Lung microvascular endothelial cell (primary cell): Measurements from ENCODE around the gene MFAP3. TPM values are rescaled to one million over a fixed set of nuclear protein-coding genes. Genes with fewer than 3 reads are reported as not detected.
A peak's percentile ranks its signal among the peaks of the same experiment; 100 is the strongest.
"Not testable (repeated sequence)": the region's sequence is repeated elsewhere in the genome, so short reads cannot be mapped to it uniquely, and the experiment has no call there.

Experiments
- DNase-seq, 2 donors: peaks; one replicate each; pipeline versions ENCODE4 v3.0.0 to v3.0.0-alpha.2; 2010; ENCODE audit warnings: low read depth in 2 of 2
- total RNA-seq: library from RNA; depleted of rRNA; stranded (reverse); fragments of >200 nt; gene quantifications from 2 replicates; pipeline ENCODE4 v1.2.1, GENCODE V29; 2014

Gene MFAP3
- 104 and 136 TPM in 2 replicates for total RNA-seq

DNA sequence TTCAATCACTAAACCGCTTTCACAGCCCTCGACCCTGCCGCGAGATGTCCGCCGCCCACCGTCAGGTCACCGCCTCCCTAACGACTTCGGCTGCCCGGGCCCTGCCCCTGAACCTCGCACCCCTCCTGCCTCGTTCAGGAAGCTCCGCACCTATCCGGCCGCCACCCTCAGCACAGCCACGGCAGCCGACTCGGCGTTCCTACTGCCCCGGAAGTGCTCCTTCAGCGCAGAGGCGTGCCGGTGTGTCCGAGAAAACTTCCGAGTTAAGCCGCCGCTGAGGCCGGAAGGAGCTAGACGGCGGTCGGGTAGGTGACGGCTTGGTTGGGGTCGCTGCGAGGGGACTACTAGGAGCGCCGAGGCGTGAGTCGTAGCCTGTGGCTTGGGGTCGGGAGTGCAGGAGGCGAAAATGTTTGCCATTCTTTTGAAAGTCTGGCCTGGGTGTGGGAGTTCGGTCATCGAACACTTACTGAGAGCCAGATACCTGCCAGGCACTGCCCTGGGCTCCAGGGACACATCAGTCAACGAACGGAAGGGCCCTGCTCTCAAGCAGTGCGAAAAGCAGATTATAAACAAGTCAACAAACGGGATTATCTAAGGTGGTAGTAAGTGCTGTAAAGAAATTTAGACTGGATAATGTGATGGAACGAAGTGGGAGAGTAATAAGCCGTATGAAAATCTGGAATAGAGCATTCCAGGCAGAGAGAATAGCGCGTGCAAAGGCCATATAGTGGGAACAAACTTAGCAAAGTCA, at the start of gene MFAP3, which contains the start of gene FAM114A2:
TSS of gene MFAP3 (plus strand) at position 261 of the 751 bp plus-strand sequence. CDS start 10,756 bp downstream, outside the sequence.
TSS of gene FAM114A2 (minus strand) at position 204 of the 751 bp plus-strand sequence. CDS start 3,957 bp downstream, outside the sequence.
- peak; percentile 90 to 93 for DNase-seq

DNA sequence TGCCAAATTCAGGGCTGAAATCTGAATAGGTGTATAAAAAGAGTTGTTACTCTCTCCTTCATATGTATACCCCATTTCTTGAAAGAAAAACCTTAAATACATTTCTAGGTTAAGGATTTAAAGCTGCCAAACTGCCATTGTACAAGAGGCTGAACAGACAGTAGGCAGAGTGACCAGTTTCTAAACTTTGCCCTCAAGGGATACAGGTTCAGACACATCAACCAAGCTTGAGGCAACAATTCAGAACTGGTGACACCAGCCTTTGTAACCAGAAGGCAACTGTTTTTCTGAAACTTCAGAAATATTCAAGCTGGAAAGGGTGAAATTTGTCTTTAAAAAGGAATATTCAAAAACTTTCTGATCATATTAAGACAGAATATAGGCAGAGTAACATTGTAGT, 47.6 kb upstream of the MFAP3 start:
- DNase-seq, result no peak

DNA sequence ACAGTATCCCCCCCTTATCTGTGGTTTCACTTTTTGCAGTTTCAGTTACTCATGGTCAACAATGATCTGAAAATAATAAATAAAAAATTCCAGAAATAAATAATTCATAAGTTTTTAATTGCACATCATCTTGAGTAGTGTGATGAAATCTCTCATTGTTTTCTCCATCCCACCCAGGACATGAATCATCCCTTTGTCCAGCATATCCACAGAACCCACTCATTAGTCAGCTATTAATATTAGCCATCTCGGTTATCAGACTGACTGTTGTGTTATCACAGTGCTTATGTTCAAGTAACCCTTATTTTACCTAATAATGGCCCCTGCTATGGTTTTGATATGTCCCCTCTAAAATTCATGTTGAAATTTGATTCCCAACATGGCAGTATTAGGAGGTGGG, 40.8 kb upstream of the MFAP3 start:
- DNase-seq, result peak in 1 of 2 donors; percentile 48

DNA sequence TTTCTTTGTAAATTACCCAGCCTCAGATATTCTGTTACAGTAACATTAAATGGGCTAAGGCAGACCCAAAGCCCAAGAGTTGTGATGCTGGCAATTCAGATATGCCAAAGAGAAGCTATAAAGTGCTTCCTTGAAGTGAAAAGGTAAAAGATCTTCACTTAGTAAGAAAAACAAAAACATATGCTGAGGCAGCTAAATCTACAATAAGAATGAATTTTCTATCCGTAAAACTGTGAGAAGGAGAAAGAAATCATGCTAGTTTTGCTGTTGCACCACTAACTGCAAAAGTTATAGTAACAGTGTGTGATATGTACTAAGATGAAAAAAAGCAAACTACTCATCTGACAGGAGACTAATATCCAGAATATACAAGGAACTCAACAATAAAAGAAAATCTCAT, 40.0 kb upstream of the MFAP3 start:
- DNase-seq, result no peak

DNA sequence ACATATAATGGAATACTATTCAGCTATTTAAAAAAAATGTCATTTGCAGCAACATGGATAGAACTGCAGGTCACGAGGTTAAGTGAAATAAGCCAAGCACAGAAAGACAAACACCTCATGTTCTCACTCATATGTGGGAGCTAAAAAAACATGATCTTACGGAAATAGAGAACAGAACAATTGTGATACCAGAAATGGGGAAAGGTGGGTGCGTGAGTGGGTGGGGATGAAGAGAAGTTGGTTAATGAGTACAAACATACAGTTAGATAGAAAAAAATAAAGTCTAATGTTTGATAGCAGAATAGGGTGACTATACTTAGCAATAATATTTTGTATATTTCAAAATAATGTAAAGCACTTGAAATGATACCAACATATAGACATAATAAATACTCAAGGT, 38.8 kb upstream of the MFAP3 start:
- DNase-seq, result no peak

DNA sequence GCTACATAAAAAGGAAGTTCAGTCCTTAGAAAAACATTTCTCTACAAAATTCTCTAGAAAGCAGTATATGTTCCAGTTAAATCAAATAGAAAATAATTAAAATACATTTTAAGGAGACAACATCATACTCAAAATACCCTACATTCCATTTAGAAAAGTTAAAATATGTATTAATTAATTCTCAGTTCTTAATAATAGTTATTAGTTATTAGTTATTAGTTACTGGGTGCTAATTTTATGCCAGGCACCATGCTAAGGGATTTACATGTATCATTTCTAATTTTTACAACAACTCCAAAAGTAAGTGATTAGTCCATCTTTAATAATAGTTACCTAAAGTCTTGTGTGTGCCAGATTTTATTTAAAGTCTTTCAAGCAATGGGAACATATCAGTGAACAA, 38.1 kb upstream of the MFAP3 start:
- no peak for DNase-seq

DNA sequence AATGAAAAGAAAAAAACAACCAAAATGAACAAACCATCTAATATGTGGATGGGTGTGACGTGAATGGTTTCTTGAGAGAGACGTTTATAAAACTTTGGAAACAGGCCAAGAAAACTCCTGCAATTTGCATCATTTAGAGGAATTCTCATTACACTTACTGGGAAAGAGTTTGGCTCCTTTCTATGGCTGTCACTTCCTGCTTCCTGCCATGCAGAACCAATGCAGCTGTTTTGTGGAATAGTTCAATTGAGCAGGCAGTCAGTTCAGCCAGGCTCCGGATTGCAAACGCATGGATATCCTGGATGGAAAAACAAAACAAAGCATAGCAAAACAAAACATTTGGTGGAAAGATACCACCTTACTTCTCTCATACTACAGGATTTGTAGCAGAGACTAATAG, 36.7 kb upstream of the MFAP3 start:
- DNase-seq, result peak; percentile 96 to 97

DNA sequence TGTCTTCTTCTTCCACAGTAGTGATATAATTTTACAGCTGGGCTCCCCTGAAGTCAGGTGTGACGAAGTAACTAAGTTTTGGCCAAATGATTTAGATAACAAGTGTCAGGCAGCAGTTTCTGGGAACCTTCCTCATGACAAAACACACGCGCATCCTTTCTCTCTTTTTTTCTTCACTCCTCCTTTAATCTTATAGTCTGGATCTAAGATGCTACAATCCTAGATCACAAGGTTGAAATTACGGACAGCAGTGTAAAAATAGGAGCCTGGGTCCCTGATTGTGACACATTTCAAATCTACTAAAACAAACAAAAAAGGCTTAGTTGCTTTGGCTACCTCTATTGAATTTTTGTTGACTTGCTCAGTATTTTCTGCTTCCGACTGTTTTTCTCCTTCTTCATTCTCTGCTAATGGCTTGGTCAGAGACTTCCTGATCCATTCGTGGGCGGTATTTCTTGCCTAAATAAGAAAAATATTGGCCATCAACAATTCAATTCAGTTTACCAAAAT, 36.2 kb upstream of the MFAP3 start:
- no peak for DNase-seq

DNA sequence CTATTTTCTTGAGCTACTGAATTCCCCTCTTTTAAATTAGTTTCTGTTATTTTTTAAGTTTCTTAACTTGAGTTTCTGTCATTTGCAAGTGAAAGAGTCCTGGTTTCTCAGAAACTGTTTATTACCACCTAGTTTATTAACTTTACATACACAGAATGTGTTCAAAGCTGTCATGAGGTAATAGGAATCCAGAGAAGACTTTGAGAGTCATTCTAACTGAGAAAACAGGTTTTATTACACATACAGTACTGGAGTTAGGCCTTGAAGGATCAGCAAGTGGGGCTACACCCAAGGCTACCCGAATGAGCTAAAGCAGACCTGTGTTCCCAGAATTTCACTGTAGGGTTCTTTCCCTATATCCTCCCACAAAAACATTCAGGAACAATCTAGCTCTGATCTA, 33.1 kb upstream of the MFAP3 start:
- no peak for DNase-seq

DNA sequence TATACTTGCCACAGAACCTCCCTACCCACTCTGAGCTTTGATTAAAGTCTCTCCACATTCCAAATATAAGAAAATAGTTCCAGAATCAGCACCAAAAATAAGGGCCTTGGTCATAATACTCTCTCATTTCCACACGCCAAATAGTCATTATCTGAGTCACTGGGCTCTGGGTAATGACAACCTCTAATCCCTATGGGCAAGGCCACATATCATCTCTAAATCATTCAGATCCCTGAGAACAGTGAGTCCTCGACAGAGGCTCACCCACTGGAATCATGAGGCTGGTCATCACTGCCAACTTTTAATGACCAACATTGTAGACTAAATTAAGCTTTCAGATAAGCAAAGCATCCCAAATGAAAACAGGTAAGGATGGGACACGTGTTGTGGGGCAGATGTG, 28.1 kb upstream of the MFAP3 start:
- no peak for DNase-seq

DNA sequence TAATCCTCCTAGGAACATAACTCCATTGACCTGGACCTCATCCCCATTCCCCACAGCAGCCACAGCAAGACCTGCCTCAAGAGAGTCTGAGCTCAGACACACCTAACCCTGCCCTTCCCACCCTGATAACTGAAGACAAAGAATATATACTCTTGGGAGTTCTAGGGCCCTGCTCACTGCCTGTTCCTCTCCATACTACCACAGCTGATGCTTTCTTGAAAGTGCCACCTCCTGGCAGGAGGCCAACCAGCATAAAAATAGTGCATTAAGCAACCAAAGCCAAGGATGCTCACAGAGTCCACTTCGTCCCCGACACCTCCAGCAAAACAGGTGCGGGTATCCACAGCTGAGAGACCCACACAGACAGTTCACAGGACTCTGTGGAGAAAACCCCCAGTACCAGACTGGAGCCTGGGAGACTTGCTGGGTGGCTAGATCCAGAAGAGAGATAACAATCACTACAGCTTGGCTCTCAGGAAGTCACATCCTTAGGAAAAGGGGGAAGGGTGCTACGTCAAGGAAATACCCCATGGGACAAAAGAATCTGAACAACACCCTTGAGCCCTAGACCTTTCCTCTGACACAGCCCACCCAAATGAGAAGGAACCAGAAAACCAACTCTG, 23.6 kb upstream of the MFAP3 start:
- DNase-seq, result peak in 1 of 2 donors; percentile 83

DNA sequence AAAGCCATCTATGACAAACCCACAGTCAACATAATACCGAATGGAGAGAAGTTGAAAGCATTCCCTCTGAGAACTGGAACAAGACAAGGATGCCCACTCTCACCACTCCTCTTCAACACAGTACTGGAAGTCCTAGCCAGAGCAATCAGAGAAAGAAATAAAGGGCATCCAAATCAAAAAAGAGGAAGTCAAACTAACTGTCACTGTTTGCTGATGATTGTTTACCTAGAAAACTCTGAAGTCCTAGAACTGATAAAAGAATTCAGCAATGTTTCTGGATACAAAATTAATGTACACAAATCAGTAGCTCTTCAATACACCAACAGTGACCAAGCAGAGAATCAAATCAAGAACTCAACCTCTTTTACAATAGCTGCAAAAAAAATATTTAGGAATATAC, 19.8 kb upstream of the MFAP3 start:
- not testable (repeated sequence) for DNase-seq

DNA sequence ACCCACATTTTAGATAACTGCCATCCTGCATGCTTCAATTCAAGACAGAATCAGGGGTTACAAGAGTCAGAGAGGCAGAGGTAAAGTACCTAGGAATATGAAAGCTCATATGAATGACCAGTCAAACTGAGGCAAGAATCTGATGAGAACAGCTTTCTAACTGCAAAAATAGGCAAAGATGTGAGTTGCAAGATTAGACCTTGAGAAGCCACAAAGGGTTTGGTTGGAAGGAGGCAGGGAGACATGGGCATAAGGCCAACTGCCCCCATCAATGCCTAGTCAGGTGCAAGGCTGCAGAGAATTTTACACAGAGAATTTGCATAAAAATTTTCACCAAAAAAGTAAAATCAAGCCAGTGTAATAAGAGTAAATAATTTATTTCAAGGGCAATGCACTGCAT, 12.8 kb upstream of the MFAP3 start:
- DNase-seq, result no peak

DNA sequence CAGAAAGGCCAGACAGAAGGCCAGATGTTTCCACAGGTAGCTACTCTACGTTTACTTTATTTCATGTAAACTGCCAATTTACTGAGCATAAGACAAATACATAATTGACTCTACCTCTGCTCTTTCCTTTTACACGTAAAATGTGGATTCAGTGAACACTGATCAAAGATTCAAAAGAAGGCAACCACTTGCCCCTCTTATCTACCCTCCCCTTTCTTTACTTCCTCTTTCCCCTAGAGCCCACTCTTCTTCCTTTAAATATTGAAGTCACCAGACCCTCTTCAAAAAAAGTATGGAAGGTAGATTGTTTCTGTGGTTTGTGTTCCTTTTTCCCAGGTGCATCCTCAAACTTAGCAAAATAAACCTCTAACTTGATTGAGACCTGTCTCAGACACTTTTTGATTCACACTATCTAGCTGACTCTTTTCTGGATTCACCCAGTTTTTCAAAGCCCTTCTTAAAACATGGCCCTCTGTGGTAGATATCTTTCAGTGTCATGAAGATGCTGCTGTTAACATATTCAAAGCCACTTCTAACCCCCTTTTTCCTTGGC, 6.8 kb upstream of the MFAP3 start:
- DNase-seq, result no peak

DNA sequence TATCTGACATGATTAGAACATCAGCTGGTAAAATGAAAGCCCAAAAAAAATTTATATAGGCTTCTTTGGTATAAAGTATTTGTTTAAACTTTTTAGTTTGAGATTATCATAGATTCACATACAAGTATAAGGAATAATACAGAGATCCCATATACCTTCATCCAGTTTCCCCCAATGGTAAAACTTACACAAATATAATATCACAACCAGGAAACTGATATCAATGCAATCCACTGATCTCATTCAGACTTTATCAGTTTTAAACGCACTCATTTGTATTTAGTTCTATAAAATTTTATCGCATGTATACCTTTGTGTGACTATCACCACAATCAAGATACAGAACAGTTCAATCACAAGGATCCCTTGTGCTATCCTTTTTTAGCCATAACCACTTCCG, 3.8 kb upstream of the MFAP3 start:
- DNase-seq, result no peak

DNA sequence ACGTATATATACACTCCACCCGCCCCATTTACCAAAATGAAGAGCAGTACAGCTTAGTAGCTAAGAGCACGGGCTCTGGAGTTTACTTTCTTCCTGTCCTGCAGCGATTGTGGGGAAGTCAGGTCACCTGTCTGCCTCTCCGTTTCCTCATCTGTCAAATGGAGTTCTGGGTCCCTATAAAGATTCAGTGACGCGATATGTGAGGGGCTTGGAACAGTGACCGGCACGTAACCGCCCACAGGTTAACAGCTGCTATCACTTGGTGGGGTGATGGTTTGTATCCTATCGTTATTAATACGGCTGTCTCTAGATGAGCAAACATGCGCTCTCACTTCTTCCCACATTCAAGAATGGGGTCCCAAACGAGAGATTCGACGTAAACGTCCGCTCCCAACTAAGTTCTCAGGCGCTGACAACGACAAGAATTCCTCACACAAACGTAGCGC, 483 bp upstream of the MFAP3 start:
- DNase-seq, result peak; percentile 69 to 80

DNA sequence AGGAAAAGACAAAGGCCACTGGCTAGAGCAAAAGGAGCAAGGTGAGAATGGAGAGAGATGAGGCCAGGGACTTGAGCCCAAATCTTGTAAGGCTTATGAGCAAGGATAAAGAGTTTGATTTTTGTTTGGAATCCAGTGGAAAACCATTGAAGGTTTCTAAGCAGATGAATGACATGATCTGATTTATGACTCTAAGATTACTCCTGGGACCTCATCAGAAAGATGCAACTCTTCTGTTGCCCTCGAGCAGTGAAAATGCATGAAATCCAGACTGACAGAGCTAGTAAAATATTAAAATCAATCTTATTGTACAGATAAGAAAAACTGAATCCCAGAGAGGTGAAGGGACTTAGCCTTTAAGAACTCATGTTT, 677 bp downstream of the MFAP3 start:
- DNase-seq, result no peak

DNA sequence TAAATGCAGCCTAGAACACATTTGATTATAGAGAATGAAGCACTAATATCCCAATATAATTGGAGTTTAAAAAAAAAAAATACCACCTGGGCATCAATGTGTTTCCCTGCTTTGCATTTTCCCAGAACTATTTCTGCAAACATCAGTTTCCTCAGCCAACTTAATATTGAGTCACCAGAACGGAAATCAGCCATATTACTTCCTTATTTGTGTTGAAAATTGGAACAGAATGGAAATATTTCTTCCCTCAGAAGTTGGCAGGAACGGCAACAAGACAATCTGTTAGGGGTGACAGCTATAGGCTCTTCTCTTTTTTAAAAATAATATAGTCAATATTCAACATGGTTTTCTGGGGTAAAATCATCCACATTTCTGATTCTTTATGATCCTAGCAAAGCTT, 4.0 kb downstream of the MFAP3 start:
- peak; percentile 63 to 84 for DNase-seq

DNA sequence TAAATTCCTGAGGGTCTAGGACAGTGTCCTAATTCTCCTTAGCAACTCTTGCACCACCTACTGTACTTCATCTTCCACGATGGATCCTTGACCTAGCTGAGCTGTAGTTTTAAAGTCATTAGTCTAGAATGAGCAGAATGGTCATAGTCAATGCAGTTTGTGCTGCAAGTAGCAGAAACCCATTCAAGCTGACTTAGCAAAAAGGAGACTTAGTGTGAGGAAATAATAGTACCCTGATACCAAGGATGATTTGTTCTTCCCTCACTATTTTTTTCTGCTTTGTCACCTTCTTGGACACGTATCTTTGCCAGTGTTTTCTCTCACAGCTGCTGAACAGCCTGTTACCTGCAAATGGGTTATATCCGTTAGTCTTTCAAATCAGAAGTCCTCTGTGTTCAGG, 5.3 kb downstream of the MFAP3 start:
- DNase-seq, result no peak

DNA sequence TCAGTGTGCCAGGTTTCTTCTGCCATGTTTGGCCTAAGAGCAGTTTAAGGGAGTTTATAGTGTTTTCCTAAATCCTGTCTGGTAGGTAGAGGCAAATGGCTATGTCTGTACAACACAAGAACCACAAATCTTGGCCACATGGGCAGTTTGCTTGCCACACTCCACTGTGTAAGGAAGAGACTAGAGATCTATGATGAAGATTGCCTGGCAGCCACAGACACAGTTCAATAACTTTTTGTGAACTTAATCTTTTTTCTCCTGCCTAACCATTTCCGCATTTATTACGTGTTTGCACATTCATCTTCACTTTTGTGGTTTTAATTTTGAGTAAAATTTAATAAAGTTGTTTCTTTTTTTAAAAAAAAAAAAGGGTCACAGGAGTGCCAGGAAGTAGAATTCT, 5.8 kb downstream of the MFAP3 start:
- DNase-seq, result no peak

DNA sequence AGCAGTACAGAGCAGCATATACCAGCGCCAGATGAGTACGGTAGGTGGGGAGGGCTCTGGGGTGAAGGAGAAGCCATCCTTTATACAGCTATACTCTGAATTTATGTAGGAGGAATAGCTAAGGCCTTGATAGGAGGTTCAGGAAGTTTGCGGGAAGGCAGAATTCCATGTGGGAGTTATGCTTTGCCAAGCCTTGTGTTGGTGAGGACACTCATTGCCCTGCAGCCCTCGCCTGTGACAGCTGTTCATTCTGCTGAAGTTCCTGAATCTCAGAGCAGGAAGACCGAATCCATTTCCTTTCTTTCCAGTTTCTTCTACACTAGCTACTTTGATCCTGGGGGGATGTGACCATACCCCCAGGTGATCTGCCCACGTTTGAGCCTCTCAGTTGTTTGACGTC, 7.7 kb downstream of the MFAP3 start:
- DNase-seq, result no peak

DNA sequence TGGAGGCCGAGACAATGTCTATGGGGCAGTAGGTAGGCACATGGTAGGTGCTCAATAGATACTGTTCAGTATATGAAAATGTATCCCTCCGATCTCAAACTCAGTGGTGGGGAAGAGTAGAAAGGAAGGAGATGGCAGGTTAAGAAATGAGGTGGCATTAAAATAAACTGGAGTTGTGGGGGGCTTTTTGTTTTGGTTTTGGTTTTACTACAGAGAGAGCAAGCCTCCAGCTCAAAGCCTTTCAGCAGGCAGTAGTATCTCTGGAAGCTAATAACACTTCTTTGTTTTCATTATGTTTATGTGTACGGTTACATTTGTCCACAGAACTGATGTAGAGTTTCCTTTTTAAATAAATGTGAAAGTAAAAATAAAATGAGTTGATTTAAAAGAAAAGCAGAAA, 8.6 kb downstream of the MFAP3 start:
- no peak for DNase-seq

DNA sequence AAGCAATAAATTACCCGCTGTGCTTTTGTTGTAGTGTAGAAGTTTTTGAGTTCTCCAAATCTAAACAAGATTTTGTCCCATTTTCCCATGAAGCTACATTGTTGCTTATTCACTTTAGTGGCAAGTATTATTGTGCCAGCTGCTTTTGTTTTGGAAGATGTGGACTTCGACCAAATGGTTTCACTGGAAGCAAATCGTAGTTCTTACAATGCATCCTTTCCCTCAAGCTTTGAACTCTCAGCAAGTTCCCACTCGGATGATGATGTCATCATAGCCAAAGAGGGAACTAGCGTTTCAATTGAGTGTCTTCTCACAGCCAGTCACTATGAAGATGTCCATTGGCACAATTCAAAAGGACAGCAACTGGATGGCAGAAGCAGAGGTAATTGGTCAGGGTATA, 10.9 kb downstream of the MFAP3 start:
- DNase-seq, result no peak
